Erythroblast (primary cell): Measurements from ENCODE around the gene SHISAL1.

Source experiments
- GATA1 ChIP-seq: IDR thresholded peaks from 2 replicates; pipeline ENCODE4 v1.6.1; 2011; ENCODE audit warnings: low read depth, mild to moderate bottlenecking, control low read depth, low read length, moderate library complexity
- POLR2A ChIP-seq: IDR thresholded peaks from 2 replicates; pipeline ENCODE4 v1.6.1; 2011; ENCODE audit warnings: mild to moderate bottlenecking, low read length

DNA sequence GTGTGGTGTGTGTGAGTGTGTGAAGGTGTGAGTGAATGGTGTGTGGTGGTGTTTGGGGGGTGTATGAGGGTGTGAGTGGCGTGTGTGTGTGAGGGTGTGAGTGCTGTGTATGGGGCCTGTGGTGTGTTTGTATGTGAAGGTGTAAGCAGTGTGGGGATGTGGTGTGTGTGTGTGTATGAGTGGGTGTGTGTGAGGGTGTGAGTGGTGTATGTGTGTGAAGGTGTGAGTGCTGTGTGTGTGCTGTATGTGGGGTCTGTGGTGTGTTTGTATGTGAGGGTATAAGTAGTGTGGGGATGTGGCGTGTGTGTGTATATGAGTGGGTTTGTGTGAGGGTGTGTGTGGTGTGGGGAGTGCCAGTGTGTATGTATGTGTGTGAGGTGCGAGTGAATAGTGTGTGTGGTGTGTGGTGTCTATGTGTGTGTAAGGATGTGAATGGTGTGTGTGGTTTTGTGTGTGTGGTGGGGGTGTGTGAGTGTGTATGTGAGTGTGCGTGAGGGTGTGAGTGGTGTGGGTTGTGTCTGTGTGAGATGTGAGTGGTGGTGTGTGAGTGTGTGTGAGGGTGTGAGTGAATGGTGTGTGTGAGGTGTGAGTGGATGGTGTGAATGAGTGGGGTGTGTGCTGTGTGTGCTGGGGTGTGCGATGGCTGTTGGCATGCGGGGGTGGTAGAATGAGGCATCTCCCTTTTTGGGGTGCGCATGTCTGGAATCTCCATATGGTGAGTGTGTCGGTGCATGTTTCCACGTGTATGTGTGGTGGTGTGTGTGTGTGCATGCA, 22.5 kb upstream of the SHISAL1 start:
- no peak for TF ChIP-seq POLR2A
- no peak for TF ChIP-seq GATA1
